WTC11 (cell line): ENCODE measurements around the gene PHYHIPL. TPM values are rescaled to one million over a fixed set of nuclear protein-coding genes. Genes with fewer than 3 reads are reported as not detected.

Experiments
- ATAC-seq: fragments of 200-7000 bp; cut with Tn5 transposase; 2 replicates; pipeline ENCODE4 v1.10.0; 2021; ENCODE audit warnings: mild to moderate bottlenecking, moderate library complexity
- CTCF ChIA-PET: fragments of 300-600 bp; sonication (Branson Sonifier 250); formaldehyde crosslinking; loops from one replicate; lab custom pipeline; 2021; ENCODE audit warnings: antibody characterized with exemption; lab: Charles Lee
- POLR2A ChIA-PET: fragments of 350-600 bp; sonication (Branson Sonifier 250); formaldehyde crosslinking; loops from one replicate; lab custom pipeline; 2021; ENCODE audit warnings: antibody characterized with exemption; lab: Charles Lee
- DNase-seq: peaks from one replicate; pipeline ENCODE4 v3.0.0; 2021; ENCODE audit warnings: low spot score
- H3K27ac Mint-ChIP-seq: 2 replicates; pipeline ENCODE4 v1.8.0; 2021; ENCODE audit warnings: mixed read lengths
- H3K27me3 Mint-ChIP-seq: 2 replicates; pipeline ENCODE4 v1.8.0; 2021; ENCODE audit warnings: low read depth, mild to moderate bottlenecking, moderate library complexity, mixed read lengths
- H3K36me3 Mint-ChIP-seq: 2 replicates; pipeline ENCODE4 v1.8.0; 2021; ENCODE audit warnings: mixed read lengths
- H3K4me1 Mint-ChIP-seq: 2 replicates; pipeline ENCODE4 v1.8.0; 2022; ENCODE audit warnings: mixed read lengths
- H3K4me3 Mint-ChIP-seq: 2 replicates; pipeline ENCODE4 v1.8.0; 2021; ENCODE audit warnings: mild to moderate bottlenecking, moderate library complexity, mixed read lengths
- H3K9me3 Mint-ChIP-seq: 2 replicates; pipeline ENCODE4 v1.8.0; 2021; ENCODE audit warnings: mixed read lengths
- ARID4B ChIP-seq: sonication (generic); formaldehyde crosslinking; IDR thresholded peaks from 2 replicates; pipeline ENCODE4 v1.8.0; 2023; ENCODE audit warnings: missing genetic modification reagents, mild to moderate bottlenecking, borderline replicate concordance
- ATF1 ChIP-seq: sonication (generic); formaldehyde crosslinking; IDR thresholded peaks from 2 replicates; pipeline ENCODE4 v1.8.1; 2023; ENCODE audit warnings: mild to moderate bottlenecking, moderate library complexity, missing genetic modification reagents
- FOXJ3 ChIP-seq: sonication (generic); formaldehyde crosslinking; IDR thresholded peaks from 2 replicates; pipeline ENCODE4 v1.9.0; 2021; ENCODE audit warnings: missing genetic modification reagents, mild to moderate bottlenecking, borderline replicate concordance
- FOXK1 ChIP-seq: sonication (generic); formaldehyde crosslinking; IDR thresholded peaks from 2 replicates; pipeline ENCODE4 v1.8.0; 2022; ENCODE audit warnings: mild to moderate bottlenecking, moderate library complexity, missing genetic modification reagents
- IRF2 ChIP-seq: sonication (generic); formaldehyde crosslinking; IDR thresholded peaks from 2 replicates; pipeline ENCODE4 v1.8.0; 2022; ENCODE audit warnings: low read depth, missing genetic modification reagents, borderline replicate concordance
- NFE2L1 ChIP-seq: sonication (generic); formaldehyde crosslinking; IDR thresholded peaks from 2 replicates; pipeline ENCODE4 v1.8.1; 2023; ENCODE audit warnings: missing genetic modification reagents
- NR2C2 ChIP-seq: sonication (generic); formaldehyde crosslinking; IDR thresholded peaks from 2 replicates; pipeline ENCODE4 v1.8.0; 2022; ENCODE audit warnings: mild to moderate bottlenecking, missing genetic modification reagents
- RORB ChIP-seq: fragments of 250-450 bp; sonication (Bioruptor Pico); IDR thresholded peaks from 2 replicates; pipeline ENCODE4 v1.9.0; 2021; ENCODE audit warnings: mild to moderate bottlenecking
- SMAD3 ChIP-seq: sonication (generic); formaldehyde crosslinking; IDR thresholded peaks from 2 replicates; pipeline ENCODE4 v1.8.0; 2022; ENCODE audit warnings: missing genetic modification reagents, mild to moderate bottlenecking, borderline replicate concordance
- SOX15 ChIP-seq: fragments of 250-450 bp; sonication (Bioruptor Pico); IDR thresholded peaks from 2 replicates; pipeline ENCODE4 v1.9.0; 2021; ENCODE audit warnings: mild to moderate bottlenecking
- ZMAT4 ChIP-seq: fragments of 250-450 bp; sonication (Bioruptor Pico); IDR thresholded peaks from 2 replicates; pipeline ENCODE4 v1.9.0; 2021; ENCODE audit warnings: mild to moderate bottlenecking
- ZNF121 ChIP-seq: sonication (generic); formaldehyde crosslinking; IDR thresholded peaks from 2 replicates; pipeline ENCODE4 v1.8.0; 2023; ENCODE audit warnings: missing genetic modification reagents
- ZNF219 ChIP-seq: sonication (generic); formaldehyde crosslinking; IDR thresholded peaks from 2 replicates; pipeline ENCODE4 v1.8.0; 2023; ENCODE audit warnings: missing genetic modification reagents, mild to moderate bottlenecking, borderline replicate concordance
- ZNF423 ChIP-seq: fragments of 250-450 bp; sonication (Bioruptor Pico); IDR thresholded peaks from 2 replicates; pipeline ENCODE4 v2.1.2; 2022; ENCODE audit warnings: mild to moderate bottlenecking, moderate library complexity
- total RNA-seq: library from RNA; stranded (reverse); gene quantifications from 3 replicates; pipeline ENCODE4 v1.2.3, GENCODE V29; 2021
- TF ChIP-seq, protein P1 (sequence below): fragments of 250-450 bp; sonication (Bioruptor Pico); IDR thresholded peaks from 2 replicates; pipeline ENCODE4 v2.1.2; 2022; ENCODE audit warnings: mild to moderate bottlenecking, moderate library complexity
- TF ChIP-seq, protein P2 (sequence below): sonication (generic); formaldehyde crosslinking; IDR thresholded peaks from 2 replicates; pipeline ENCODE4 v1.8.0; 2022; ENCODE audit warnings: mild to moderate bottlenecking, missing genetic modification reagents
- TF ChIP-seq, protein P3 (sequence below): sonication (generic); formaldehyde crosslinking; IDR thresholded peaks from 2 replicates; pipeline ENCODE4 v1.8.1; 2022; ENCODE audit warnings: mild to moderate bottlenecking, missing genetic modification reagents, moderate library complexity, borderline replicate concordance

Gene PHYHIPL
- total RNA-seq, 1 experiment from 2014 or later, result 0.13 TPM

DNA sequence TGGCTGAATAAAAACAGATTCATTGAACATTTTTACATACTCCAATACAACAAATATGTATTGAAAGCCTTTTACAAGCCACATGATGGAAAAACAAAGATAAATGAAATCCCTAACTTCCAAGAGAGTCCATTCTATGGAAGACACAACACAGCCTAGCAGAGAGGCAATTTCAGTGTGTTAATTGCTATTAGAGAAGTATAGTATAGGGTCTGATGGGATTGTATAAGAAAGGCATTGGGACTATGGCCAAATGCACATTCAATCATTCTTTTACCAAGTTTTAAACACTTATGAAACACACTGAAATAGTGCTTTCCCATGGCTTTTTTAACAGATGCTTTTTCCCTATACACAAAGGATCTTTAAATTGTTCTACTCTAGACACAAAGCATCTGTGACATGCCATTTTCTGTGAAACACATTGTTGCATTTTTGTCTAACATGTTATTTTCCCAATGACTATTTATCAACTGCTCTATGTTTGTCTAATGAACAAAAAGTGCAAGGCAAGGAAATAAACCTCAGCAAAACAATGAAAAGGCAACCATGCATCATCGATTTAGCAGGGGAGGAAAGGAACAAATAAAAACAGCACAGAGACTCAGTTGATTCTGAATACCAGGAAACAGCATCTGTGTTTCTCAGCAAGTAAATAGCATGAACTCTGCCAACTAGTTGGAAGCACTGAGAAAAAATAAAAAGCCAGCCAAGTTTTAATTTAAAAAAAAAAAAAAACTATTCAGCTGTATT lies 42.4 kb upstream of the PHYHIPL start:
- DNase-seq, result no peak
- ATAC-seq, result no peak
- no peaks in the 10 kb centered on the region for H3K27me3 Mint-ChIP-seq
- H3K27ac Mint-ChIP-seq, result no peak overlapping the region
- no peaks in the 10 kb centered on the region for H3K9me3 Mint-ChIP-seq
- CTCF ChIA-PET, result no interaction called here
- H3K36me3 Mint-ChIP-seq, result no peaks in the 10 kb centered on the region
- no peak overlapping the region for H3K4me3 Mint-ChIP-seq
- POLR2A ChIA-PET, result no interaction called here
- no peaks in the 10 kb centered on the region for H3K4me1 Mint-ChIP-seq
- TF ChIP-seq, protein P1, sequence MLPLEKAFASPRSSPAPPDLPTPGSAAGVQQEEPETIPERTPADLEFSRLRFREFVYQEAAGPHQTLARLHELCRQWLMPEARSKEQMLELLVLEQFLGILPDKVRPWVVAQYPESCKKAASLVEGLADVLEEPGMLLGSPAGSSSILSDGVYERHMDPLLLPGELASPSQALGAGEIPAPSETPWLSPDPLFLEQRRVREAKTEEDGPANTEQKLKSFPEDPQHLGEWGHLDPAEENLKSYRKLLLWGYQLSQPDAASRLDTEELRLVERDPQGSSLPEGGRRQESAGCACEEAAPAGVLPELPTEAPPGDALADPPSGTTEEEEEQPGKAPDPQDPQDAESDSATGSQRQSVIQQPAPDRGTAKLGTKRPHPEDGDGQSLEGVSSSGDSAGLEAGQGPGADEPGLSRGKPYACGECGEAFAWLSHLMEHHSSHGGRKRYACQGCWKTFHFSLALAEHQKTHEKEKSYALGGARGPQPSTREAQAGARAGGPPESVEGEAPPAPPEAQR (CRISPR knock-in tag), result no peak
- TF ChIP-seq, protein P2, sequence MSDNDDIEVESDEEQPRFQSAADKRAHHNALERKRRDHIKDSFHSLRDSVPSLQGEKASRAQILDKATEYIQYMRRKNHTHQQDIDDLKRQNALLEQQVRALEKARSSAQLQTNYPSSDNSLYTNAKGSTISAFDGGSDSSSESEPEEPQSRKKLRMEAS (CRISPR knock-in tag), result no peak
- TF ChIP-seq SOX15 (CRISPR knock-in tag) (no peak), IRF2 (CRISPR knock-in tag) (no peak), ARID4B (CRISPR knock-in tag) (no peak), ZNF423 (CRISPR knock-in tag) (no peak), SMAD3 (no peak), NFE2L1 (CRISPR knock-in tag) (no peak), FOXJ3 (CRISPR knock-in tag) (no peak)
- TF ChIP-seq, all 79 proteins: peak for 0

DNA sequence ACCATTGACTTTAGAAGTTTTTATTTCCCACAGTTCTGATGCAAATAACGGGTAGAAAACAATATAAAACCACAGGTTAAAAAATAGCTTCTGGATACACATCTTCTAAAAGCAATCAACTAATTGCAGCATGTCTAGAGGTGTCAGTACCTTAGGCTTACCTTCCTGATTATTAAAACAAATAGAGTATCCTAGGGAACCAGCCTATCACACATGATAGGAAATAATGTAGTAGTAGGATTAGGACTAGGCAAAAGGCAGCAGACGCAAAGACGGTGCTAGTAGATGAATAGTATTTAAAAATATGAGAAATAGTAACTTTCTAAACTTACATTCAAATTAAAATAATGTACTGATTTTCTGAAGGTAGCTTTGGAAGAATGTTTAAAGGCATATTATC lies 41.7 kb upstream of the PHYHIPL start:
- Mint-ChIP-seq H3K27me3 (no peaks in the 10 kb centered on the region), H3K36me3 (no peaks in the 10 kb centered on the region), H3K4me1 (no peaks in the 10 kb centered on the region), H3K9me3 (no peaks in the 10 kb centered on the region), H3K4me3 (no peak overlapping the region), H3K27ac (no peak overlapping the region)
- POLR2A ChIA-PET, result no interaction called here
- DNase-seq (no peak), ATAC-seq (no peak)
- TF ChIP-seq ZMAT4 (CRISPR knock-in tag) (no peak), ZNF121 (CRISPR knock-in tag) (no peak), RORB (CRISPR knock-in tag) (no peak), ZNF219 (CRISPR knock-in tag) (no peak), ATF1 (CRISPR knock-in tag) (no peak), NR2C2 (no peak), FOXK1 (CRISPR knock-in tag) (no peak)
- TF ChIP-seq, protein P2 (CRISPR knock-in tag), result no peak
- TF ChIP-seq, protein P3, sequence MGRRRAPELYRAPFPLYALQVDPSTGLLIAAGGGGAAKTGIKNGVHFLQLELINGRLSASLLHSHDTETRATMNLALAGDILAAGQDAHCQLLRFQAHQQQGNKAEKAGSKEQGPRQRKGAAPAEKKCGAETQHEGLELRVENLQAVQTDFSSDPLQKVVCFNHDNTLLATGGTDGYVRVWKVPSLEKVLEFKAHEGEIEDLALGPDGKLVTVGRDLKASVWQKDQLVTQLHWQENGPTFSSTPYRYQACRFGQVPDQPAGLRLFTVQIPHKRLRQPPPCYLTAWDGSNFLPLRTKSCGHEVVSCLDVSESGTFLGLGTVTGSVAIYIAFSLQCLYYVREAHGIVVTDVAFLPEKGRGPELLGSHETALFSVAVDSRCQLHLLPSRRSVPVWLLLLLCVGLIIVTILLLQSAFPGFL (CRISPR knock-in tag), result no peak
- CTCF ChIA-PET, result no interaction called here
